ENCODE data around the gene TRPC4AP.

The TRPC4AP gene

GRCh38 chr20:35039846-35040489 is 52.6 kb downstream of the TRPC4AP start:
- Histone ChIP-seq H3K9me3 (no peaks in the 10 kb centered on the region), H3K4me2 (no peak overlapping the region), H3K9ac (no peak overlapping the region), H3K4me3 (no peak overlapping the region), H3K36me3 (peaks cover 92% of the 10 kb centered on the region), H4K20me1 (peaks cover 32% of the 10 kb centered on the region), H3K27me3 (no peaks in the 10 kb centered on the region), H3K4me1 (no peaks in the 10 kb centered on the region), H3K27ac (no peak overlapping the region)
- no peak for TF ChIP-seq Cebpa-rat (IDR thresholded peaks at IDR 0.05)

GRCh38 chr20:35039146-35039545 is 53.5 kb downstream of the TRPC4AP start:
- Histone ChIP-seq H3K9me3 (no peaks in the 10 kb centered on the region), H3K4me3 (no peak overlapping the region), H3K27ac (no peak overlapping the region), H3K9ac (no peak overlapping the region), H4K20me1 (peaks cover 32% of the 10 kb centered on the region), H3K4me1 (no peaks in the 10 kb centered on the region), H3K36me3 (peaks cover 92% of the 10 kb centered on the region), H3K4me2 (no peak overlapping the region), H3K27me3 (no peaks in the 10 kb centered on the region)
- TF ChIP-seq Cebpa-rat (IDR thresholded peaks at IDR 0.05), result no peak

GRCh38 chr20:35034145-35034544 is 58.5 kb downstream of the TRPC4AP start:
- Histone ChIP-seq H3K4me3 (no peak overlapping the region), H3K4me1 (no peaks in the 10 kb centered on the region), H3K36me3 (peaks cover 86% of the 10 kb centered on the region), H3K9me3 (no peaks in the 10 kb centered on the region), H3K27ac (no peak overlapping the region), H3K4me2 (no peak overlapping the region), H4K20me1 (peaks cover 9% of the 10 kb centered on the region), H3K27me3 (no peaks in the 10 kb centered on the region), H3K9ac (no peak overlapping the region)
- no peak for TF ChIP-seq Cebpa-rat (IDR thresholded peaks at IDR 0.05)

- Histone ChIP-seq H3K4me3 (no peak overlapping the region), H3K9ac (no peak overlapping the region), H4K20me1 (no peaks in the 10 kb centered on the region), H3K9me3 (no peaks in the 10 kb centered on the region), H3K4me2 (no peak overlapping the region), H3K4me1 (no peaks in the 10 kb centered on the region), H3K36me3 (peaks cover 83% of the 10 kb centered on the region), H3K27ac (no peak overlapping the region), H3K27me3 (no peaks in the 10 kb centered on the region)
- TF ChIP-seq Cebpa-rat (IDR thresholded peaks at IDR 0.05), result no peak
These were observed 62.5 kb downstream of the TRPC4AP start for GRCh38 chr20:35030136-35030535.

- Histone ChIP-seq H3K4me1 (no peaks in the 10 kb centered on the region), H3K9me3 (no peaks in the 10 kb centered on the region), H3K9ac (no peak overlapping the region), H3K27ac (no peak overlapping the region), H3K27me3 (no peaks in the 10 kb centered on the region), H3K36me3 (peaks cover 86% of the 10 kb centered on the region), H3K4me2 (no peak overlapping the region), H3K4me3 (no peak overlapping the region), H4K20me1 (peaks cover 15% of the 10 kb centered on the region)
- no peak for TF ChIP-seq Cebpa-rat (IDR thresholded peaks at IDR 0.05)
These were observed 65.3 kb downstream of the TRPC4AP start for GRCh38 chr20:35027301-35027700.

- H3K27me3 ChIP-seq, result no peaks in the 10 kb centered on the region
- H3K9me3 ChIP-seq, result no peaks in the 10 kb centered on the region
- no peak overlapping the region for H3K27ac ChIP-seq
- peaks cover 32% of the 10 kb centered on the region for H4K20me1 ChIP-seq
- no peaks in the 10 kb centered on the region for H3K4me1 ChIP-seq
- no peak overlapping the region for H3K9ac ChIP-seq
- H3K36me3 ChIP-seq, result peaks cover 86% of the 10 kb centered on the region
- no peak overlapping the region for H3K4me3 ChIP-seq
- H3K4me2 ChIP-seq, result no peak overlapping the region
- TF ChIP-seq Cebpa-rat (IDR thresholded peaks at IDR 0.05), result no peak
These were observed 67.5 kb downstream of the TRPC4AP start for GRCh38 chr20:35025116-35025515.

- TF ChIP-seq Cebpa-rat (IDR thresholded peaks at IDR 0.05), result no peak
- Histone ChIP-seq H3K4me2 (no peak overlapping the region), H3K9ac (no peak overlapping the region), H3K27ac (no peak overlapping the region), H3K4me3 (no peak overlapping the region), H3K36me3 (peaks cover 91% of the 10 kb centered on the region), H3K27me3 (no peaks in the 10 kb centered on the region), H3K4me1 (no peaks in the 10 kb centered on the region), H4K20me1 (peaks cover 46% of the 10 kb centered on the region), H3K9me3 (no peaks in the 10 kb centered on the region)
These were observed 69.0 kb downstream of the TRPC4AP start for GRCh38 chr20:35023624-35024023.

- Histone ChIP-seq H3K9me3 (no peaks in the 10 kb centered on the region), H3K27me3 (no peaks in the 10 kb centered on the region), H3K9ac (no peak overlapping the region), H3K27ac (no peak overlapping the region), H3K36me3 (peaks cover 98% of the 10 kb centered on the region), H3K4me2 (no peak overlapping the region), H4K20me1 (peaks cover 63% of the 10 kb centered on the region), H3K4me3 (no peak overlapping the region), H3K4me1 (no peaks in the 10 kb centered on the region)
- no peak for TF ChIP-seq Cebpa-rat (IDR thresholded peaks at IDR 0.05)
These were observed 70.8 kb downstream of the TRPC4AP start for GRCh38 chr20:35021831-35022230.

- TF ChIP-seq Cebpa-rat (IDR thresholded peaks at IDR 0.05), result no peak
- no peaks in the 10 kb centered on the region for H3K4me1 ChIP-seq
- H3K27ac ChIP-seq, result no peak overlapping the region
- H3K36me3 ChIP-seq, result peaks cover 100% of the 10 kb centered on the region
- no peak overlapping the region for H3K9ac ChIP-seq
- H3K9me3 ChIP-seq, result no peaks in the 10 kb centered on the region
- peaks cover 68% of the 10 kb centered on the region for H4K20me1 ChIP-seq
- H3K27me3 ChIP-seq, result no peaks in the 10 kb centered on the region
- H3K4me3 ChIP-seq, result no peak overlapping the region
- H3K4me2 ChIP-seq, result no peak overlapping the region
These were observed 71.5 kb downstream of the TRPC4AP start for GRCh38 chr20:35021063-35021462.

- Histone ChIP-seq H3K9me3 (no peaks in the 10 kb centered on the region), H3K4me1 (no peaks in the 10 kb centered on the region), H3K4me3 (no peak overlapping the region), H3K9ac (no peak overlapping the region), H3K4me2 (no peak overlapping the region), H3K27ac (no peak overlapping the region), H3K27me3 (no peaks in the 10 kb centered on the region), H4K20me1 (peaks cover 68% of the 10 kb centered on the region), H3K36me3 (peaks cover 100% of the 10 kb centered on the region)
- no peak for TF ChIP-seq Cebpa-rat (IDR thresholded peaks at IDR 0.05)
These were observed 72.3 kb downstream of the TRPC4AP start for GRCh38 chr20:35020108-35020928.

Data from BLaER1 (cell line).